ENCODE measurements around the gene MBOAT1.
"Not testable (repeated sequence)": the region's sequence is repeated elsewhere in the genome, so short reads cannot be mapped to it uniquely, and the experiment has no call there.

MBOAT1 gene

DNA sequence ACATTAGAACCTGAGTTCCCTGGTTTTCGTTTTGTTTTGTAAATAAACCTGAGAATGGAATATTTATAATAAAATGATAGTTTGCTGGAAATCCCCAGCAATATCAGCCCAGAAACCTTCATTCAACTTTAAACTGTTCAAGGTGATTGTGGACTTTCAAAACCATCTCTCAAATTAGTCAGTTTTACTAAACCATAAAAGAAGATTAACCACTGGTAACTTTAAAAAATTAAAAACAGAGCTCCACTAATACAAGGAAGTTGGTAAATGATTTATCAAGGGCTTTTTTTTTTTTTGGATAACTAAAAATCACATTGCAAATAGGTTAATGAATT, 10.0 kb downstream of the MBOAT1 start:
- DNase-seq: peak; percentile 31

GRCh38 chr6:20200761-20201630, 11.3 kb downstream of the MBOAT1 start:
- DNase-seq: peak; percentile 15

DNA sequence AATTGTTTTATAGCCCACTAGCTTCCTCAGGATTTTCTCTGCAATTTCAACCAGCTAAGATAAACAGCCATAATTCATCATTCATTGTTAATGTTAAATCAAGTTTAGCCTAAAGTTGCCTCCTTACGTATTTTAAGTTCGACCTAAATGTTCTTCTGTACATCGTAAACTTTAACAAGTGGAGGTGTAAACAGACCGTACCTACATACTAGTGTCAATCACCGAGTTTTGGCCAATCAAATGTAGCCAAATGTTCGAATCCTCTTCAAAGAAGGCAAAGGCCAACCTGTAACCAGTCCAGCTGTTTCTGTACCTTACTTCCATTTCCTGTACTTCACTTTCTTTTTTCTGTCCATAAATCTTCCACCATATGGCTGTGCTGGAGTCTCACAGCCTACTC, 13.5 kb downstream of the MBOAT1 start:
- DNase-seq: no peak

- DNase-seq: no peak
Observed at GRCh38 chr6:20198156-20198774, 14.0 kb downstream of the MBOAT1 start.

DNA sequence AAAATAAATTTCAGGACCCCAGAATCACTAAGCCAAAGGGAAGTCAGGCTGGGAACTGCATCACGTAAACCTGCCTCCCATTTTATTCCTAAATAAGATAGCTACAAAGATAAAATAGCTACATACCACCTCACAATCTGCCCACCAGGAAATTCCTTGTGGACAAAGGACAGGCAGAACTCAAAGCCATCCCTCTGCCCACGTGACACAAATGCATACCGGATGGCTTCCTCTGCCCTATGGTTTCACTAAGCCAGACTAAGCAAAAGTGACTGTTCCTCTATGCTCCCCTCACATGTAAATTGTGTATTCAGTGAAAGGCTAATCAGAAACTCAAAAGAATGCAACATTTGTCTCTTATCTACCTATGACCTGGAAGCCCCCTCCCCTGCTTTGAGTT, 15.0 kb downstream of the MBOAT1 start:
- no peak for DNase-seq

DNA sequence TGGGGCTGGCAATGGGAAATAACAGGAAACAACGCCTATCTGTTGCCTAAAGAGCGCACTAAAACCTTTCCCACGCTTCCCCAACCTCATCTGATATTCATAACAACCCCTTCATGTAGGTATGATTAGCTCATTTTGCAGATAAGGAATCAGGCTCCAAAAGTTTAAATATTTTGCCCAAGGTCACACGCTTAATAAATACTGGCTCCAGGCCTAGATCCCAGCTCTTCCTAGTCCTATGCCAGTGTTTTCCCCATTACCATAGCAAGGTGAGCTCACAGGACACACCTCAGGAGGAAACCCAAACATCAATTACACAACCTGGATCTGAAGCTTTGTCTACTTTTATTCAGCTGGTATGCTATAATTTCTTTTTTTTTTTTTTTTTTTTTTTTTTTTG, 19.6 kb downstream of the MBOAT1 start:
- no peak for DNase-seq

DNA sequence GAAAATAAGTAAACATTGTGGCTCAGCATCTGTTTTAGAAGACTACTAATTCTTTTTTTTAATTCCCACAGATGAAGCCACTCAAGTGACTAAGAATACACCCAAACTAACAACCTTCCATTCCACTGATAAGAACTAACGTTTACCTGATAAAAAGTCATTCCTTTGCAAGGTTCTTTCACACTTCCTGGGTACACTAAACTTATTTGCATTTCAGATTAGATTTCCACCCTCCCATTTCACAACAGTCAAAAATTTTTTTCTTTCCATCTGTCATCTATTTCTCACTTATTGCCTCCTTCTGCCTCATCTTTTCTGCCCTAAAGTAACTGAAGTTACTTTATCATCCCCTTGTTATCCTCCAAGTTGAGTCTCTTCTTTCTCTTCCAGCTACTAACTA, 20.3 kb downstream of the MBOAT1 start:
- DNase-seq: no peak

DNA sequence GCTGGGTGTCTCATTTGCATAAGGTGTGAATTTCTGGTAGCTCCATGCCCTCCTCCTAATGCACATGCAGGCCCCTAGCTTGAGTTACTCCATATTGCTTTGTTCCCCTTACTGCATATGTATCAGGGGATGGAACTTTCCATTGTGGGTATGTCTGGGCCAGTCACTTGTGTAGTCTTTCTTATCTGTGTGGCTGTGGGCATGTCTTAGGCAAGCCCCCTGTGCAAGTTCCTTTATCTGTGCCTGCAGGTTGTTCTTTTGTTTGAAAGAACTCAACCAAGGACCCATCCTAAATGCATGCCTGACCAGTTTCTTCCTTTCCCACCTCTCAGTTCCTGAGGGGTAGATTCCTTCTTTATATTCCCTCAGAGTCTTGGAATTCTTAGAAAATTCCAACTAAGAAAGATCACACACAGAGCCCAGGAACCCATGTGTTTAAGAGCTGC, 23.6 kb downstream of the MBOAT1 start:
- DNase-seq: no peak

DNA sequence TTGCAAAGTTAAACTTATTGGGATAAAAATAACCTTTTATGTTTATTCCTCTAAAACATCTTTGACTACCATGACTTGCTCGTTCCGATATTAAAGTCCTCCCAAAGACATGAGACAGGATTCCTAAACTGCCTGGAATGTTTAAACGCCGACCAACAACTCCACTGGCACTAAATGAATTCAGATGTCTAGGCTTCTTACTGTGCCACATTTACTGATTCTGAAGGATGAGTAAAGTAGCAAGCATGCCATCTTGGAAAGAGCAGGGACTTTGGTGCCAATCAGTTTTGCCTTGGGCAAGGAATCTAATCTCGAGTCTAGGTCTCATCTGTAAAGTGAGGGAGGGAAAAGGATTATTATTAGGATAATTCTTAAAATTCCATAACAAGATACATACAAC, 25.3 kb downstream of the MBOAT1 start:
- DNase-seq: no peak

DNA sequence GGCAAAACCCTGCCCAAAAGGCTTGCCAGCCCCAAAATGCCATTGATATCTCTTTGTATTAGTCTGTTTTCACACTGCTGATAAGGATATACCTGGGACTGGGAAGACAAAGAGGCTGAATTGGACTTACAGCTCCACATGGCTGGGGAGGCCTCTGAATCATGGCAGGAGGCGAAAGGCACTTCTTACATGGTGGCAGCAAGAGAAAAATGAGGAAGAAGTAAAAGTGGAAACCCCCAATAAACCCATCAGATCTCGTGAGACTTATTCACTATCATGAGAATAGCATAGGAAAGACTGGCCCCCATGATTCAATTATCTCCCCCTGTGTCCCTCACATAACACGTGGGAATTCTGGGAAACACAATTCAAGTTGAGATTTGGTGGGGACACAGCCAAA, 28.6 kb downstream of the MBOAT1 start:
- DNase-seq: no peak

DNA sequence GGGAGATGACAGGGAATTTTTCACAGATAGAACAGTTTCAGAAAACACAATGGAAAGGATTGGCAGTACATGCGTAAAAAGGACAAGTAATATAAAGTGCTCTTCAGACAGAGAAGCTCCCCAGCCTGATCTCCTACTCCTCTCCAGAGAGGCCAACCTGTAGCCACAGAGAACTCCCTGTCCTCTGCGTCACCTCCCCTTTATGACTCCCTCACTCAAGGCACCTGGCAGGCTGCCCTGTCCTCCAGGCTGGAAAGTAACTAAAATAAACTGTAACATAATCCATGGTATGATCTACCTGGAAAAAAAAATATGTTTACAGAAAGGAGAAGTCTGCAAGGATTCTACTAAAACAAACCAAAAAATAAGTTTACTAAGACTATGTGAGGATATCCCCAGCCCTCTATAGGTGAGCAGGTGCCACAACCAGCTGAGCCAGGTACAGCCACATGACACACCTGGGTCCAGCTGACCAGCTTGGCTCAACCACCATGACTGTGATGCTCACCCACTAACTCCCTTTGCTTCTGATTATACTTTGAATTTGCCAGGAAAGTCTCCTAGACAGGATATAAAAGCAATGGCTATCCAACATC, 29.2 kb downstream of the MBOAT1 start:
- no peak for DNase-seq

DNA sequence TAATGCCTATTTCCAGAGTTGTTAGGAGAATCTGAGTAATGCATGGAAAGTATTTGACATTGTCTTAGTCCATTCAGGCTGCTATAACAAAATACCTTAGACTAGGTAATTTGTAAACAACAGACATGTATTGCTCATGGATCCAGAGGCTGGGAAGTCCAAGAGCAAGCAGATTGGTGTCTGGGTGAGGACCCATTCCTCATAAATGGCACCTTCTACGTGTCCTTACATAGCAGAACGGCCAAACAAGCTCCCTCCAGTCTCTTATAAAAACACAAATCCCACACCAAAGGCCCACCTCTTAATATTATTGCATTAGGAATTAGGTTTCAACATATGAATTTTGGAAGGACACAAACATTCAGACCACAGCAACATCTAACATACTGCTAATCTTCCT, 30.2 kb downstream of the MBOAT1 start:
- DNase-seq: no peak

DNA sequence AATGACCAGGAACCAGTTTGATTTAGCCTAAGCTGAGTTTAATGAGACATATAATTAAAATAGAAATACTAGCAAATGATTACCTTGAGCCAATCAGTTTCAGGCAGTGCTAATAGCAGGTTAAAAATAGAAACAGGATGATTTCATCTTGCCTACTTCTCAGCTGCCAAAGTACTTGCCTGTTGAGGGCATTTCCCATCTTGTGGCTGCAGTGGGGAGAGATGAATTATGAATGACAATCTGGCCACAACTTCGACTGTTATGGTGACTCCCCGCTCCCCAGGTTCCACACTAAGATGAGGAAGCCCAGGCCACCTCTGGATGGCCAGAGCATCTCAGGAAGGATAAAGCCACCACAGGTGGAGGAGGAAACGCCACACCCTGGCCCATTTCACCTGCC, 31.3 kb downstream of the MBOAT1 start:
- DNase-seq: no peak

DNA sequence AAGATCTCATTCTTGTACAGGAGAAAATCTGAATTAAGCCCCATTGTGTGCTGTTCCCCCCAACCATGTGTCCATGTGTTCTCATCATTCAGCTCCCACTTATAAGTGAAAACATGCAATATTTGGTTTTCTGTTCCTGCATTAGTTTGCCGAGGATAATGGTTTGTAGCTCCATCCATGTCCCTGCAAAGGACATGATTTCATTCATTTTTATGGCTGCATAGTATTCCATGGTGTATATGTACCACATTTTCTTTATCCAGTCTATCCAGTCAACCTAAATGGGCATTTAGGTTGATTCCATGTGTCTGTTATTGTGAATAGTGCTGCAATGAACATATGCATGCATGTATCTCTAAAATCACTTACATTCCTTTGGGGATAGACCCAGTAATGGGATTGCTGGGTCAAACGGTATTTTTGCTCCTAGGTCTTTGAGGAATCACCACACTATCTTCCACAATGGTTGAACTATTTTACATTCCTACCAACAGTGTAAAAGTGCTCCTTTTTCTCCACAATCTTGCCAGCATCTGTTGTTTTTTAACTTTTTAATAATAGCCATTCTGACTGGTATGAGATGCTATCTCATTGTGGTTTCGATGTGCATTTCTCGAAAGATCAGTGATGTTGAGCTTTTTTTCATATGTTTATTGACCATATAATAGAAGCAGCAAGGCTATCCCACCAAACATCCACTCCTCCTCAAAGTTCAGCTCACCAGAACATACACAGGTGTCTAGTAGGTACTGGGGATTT, 32.8 kb downstream of the MBOAT1 start:
- not testable (repeated sequence) for DNase-seq

DNA sequence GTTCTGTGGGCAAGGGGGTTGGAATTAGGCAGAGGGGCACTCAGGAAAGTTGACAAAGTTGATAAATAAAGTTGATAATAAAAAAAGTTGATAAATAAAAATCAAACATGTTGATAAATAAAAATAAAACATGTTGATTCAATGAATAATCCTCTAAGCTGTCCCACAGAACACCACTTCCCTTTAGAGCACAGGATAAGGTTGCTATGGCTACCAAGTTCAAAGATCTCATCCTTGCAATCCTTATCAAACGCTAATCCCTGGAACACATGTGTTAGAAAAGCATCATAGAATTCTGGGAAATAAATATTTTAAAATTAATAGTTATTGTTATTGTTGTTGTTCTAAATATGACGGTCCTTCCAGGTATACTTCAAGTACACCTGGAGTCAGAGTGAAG, 33.9 kb downstream of the MBOAT1 start:
- DNase-seq: no peak

- no peak for DNase-seq
Observed at GRCh38 chr6:20175810-20176410, 36.4 kb downstream of the MBOAT1 start.

GRCh38 chr6:20173833-20174792, 38.2 kb downstream of the MBOAT1 start:
- no peak for DNase-seq

DNA sequence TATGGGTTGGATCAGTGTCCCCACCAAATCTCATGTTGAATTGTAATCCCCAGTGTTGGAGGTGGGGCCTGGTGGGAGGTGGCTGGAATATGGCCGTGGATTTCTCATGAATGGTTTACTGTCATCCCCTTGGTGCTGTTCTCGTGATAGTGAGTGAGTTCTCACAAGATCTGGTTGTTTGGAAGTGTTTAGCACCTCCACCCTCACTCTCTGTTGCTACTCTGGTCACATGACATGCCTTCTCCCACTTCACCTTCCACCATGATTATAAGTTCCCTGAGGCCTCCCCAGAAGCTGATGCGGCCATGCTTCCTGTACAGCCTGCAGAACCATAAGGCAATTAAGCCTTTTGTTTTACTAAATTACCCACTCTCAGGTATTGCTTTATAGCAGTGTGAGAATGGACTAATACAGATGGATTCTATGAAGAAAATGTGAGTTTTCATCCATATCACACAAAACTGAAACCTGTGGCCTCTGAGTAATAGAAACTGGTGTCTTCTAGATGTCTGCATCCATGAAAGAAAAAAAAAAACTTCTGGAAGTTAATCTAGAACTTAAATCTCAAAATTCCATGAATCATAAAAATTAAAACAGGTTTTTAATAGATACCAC, 39.3 kb downstream of the MBOAT1 start:
- no peak for DNase-seq

DNA sequence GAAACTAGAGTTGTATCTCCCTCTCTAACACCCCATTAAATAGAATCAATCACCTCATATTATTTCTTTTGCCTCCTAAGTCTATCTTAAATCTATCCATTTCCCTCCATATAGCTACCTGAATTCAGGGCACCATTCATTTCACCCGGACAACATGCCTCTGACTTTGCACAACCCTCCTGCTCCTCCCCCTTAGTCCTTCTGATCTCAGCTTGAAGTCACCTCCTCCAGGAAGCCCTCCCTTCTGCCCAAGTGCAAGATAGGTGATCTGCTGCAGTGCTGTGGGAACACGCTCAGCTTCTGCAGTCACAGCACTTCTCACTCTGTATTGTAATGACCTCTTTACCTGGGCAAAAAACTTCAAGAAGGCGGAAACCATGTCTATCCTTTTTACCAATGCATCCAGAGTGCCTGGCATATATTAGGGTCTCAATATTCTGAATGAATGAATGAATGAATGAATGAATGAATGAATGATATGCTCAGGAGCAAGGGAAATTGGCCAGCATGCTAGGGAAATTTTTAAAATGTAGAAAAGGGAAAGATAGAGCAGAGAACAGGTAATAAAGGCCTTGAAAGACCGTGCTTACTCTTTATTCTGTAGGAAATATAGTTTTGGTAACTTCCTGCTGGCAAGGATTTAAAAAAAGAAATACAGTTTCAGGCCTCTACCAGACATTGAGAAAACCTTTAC, 41.7 kb downstream of the MBOAT1 start:
- no peak for DNase-seq

- no peak for DNase-seq
Observed at GRCh38 chr6:20169786-20170185, 42.5 kb downstream of the MBOAT1 start.

GRCh38 chr6:20169119-20169557, 43.1 kb downstream of the MBOAT1 start:
- DNase-seq: no peak
